ENCODE measurements around the gene BTBD16.

BTBD16 gene

GRCh38 chr10:122352817-122353525 is 81.9 kb downstream of the BTBD16 start:
- TF ChIP-seq SPI1 (IDR thresholded peaks at IDR 0.05; ENCODE audit: low read depth, low read length), result no peak
- no peak for TF ChIP-seq POLR2A (IDR thresholded peaks at IDR 0.05; ENCODE audit: low read depth, low read length)
- no peak for TF ChIP-seq POLR2AphosphoS5 (IDR thresholded peaks at IDR 0.05; ENCODE audit: low read depth, low read length)
- no peak for TF ChIP-seq PAX5 (IDR thresholded peaks at IDR 0.05; ENCODE audit: insufficient read depth, low read length, severe bottlenecking)
- TF ChIP-seq TAF1 (IDR thresholded peaks at IDR 0.05; ENCODE audit: low read depth, low read length), result no peak
- TF ChIP-seq POU2F2 (IDR thresholded peaks at IDR 0.05; ENCODE audit: low read depth, low read length), result no peak
- DNase-seq (ENCODE audit: insufficient read length, low spot score) (no peak), FAIRE-seq (no peak)

- DNase-seq (ENCODE audit: insufficient read length, low spot score) (no peak), FAIRE-seq (no peak)
- TF ChIP-seq POU2F2 (IDR thresholded peaks at IDR 0.05; ENCODE audit: low read depth, low read length), result no peak
- TF ChIP-seq SPI1 (IDR thresholded peaks at IDR 0.05; ENCODE audit: low read depth, low read length), result no peak
- no peak for TF ChIP-seq POLR2AphosphoS5 (IDR thresholded peaks at IDR 0.05; ENCODE audit: low read depth, low read length)
- no peak for TF ChIP-seq POLR2A (IDR thresholded peaks at IDR 0.05; ENCODE audit: low read depth, low read length)
- no peak for TF ChIP-seq TAF1 (IDR thresholded peaks at IDR 0.05; ENCODE audit: low read depth, low read length)
- no peak for TF ChIP-seq PAX5 (IDR thresholded peaks at IDR 0.05; ENCODE audit: insufficient read depth, low read length, severe bottlenecking)
Measured at GRCh38 chr10:122354383-122354782, 83.3 kb downstream of the BTBD16 start.

DNA sequence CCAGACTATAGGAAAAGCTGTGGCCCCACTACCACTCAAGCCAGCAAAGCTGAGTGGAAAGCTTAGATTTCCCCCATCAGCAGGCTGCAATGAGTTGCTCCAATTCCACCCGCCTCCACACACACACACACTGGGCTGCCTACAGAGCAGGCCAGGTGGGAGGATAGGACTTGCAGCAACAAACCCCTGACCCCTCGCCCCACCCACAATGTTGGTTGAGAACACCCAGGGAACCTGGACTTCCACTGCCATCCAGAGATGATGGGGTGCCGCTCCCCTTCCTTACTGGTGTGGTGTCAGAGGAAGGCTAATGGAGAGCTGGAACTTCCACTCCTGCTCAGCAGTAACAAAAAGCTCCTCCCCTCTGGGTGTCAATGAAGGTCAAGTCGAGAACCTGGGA is 86.6 kb downstream of the BTBD16 start:
- TF ChIP-seq PAX5 (IDR thresholded peaks at IDR 0.05; ENCODE audit: insufficient read depth, low read length, severe bottlenecking) (no peak), TAF1 (IDR thresholded peaks at IDR 0.05; ENCODE audit: low read depth, low read length) (no peak), SPI1 (IDR thresholded peaks at IDR 0.05; ENCODE audit: low read depth, low read length) (no peak), POLR2A (IDR thresholded peaks at IDR 0.05; ENCODE audit: low read depth, low read length) (no peak), POLR2AphosphoS5 (IDR thresholded peaks at IDR 0.05; ENCODE audit: low read depth, low read length) (no peak), POU2F2 (IDR thresholded peaks at IDR 0.05; ENCODE audit: low read depth, low read length) (no peak)
- no peak for FAIRE-seq

GRCh38 chr10:122359621-122360020 is 88.5 kb downstream of the BTBD16 start:
- FAIRE-seq, result no peak
- TF ChIP-seq POU2F2 (IDR thresholded peaks at IDR 0.05; ENCODE audit: low read depth, low read length), result no peak
- no peak for TF ChIP-seq POLR2A (IDR thresholded peaks at IDR 0.05; ENCODE audit: low read depth, low read length)
- no peak for TF ChIP-seq PAX5 (IDR thresholded peaks at IDR 0.05; ENCODE audit: insufficient read depth, low read length, severe bottlenecking)
- no peak for TF ChIP-seq TAF1 (IDR thresholded peaks at IDR 0.05; ENCODE audit: low read depth, low read length)
- no peak for TF ChIP-seq POLR2AphosphoS5 (IDR thresholded peaks at IDR 0.05; ENCODE audit: low read depth, low read length)
- no peak for DNase-seq (ENCODE audit: insufficient read length, low spot score)

More for the DNA sequence above, 86.6 kb downstream of the BTBD16 start:
- DNase-seq (ENCODE audit: insufficient read length, low spot score), result no peak

- DNase-seq (ENCODE audit: insufficient read length, low spot score) (no peak), FAIRE-seq (no peak)
- no peak for TF ChIP-seq SPI1 (IDR thresholded peaks at IDR 0.05; ENCODE audit: low read depth, low read length)
Measured at GRCh38 chr10:122361046-122361445, 90.0 kb downstream of the BTBD16 start.

DNA sequence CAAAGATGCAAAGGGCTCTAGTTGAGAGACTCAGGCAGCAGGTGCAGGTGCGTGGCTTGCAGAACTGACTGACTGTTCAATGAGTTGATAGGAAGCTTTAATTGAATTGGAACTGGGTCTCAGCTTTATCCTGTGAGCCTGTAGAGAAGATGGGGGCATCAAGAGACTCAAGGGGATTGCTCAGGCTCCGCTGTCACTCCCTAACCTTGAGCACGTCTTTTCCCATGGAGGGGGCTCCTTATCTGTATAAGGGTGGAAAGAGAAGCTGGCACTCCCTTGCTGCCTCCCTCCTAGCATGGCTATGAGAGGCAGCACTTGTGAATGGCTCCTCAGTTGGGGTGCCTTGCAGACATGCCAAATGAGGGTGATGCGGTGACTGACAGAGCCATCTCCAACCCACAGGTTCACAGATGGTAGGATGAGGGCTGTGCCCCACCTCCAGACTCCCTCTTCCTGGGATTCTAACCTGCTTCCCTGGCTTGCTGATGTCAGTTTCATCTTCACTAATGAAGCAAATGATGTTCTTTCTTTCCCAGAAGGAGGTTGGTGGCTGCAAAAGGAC is 91.0 kb downstream of the BTBD16 start:
- no peak for FAIRE-seq
- DNase-seq (ENCODE audit: insufficient read length, low spot score), result no peak
- no peak for TF ChIP-seq POLR2AphosphoS5 (IDR thresholded peaks at IDR 0.05; ENCODE audit: low read depth, low read length)
- TF ChIP-seq POU2F2 (IDR thresholded peaks at IDR 0.05; ENCODE audit: low read depth, low read length), result no peak
- TF ChIP-seq TAF1 (IDR thresholded peaks at IDR 0.05; ENCODE audit: low read depth, low read length), result no peak
- TF ChIP-seq SPI1 (IDR thresholded peaks at IDR 0.05; ENCODE audit: low read depth, low read length), result no peak
- TF ChIP-seq PAX5 (IDR thresholded peaks at IDR 0.05; ENCODE audit: insufficient read depth, low read length, severe bottlenecking), result no peak
- TF ChIP-seq POLR2A (IDR thresholded peaks at IDR 0.05; ENCODE audit: low read depth, low read length), result no peak

GRCh38 chr10:122362621-122363020 is 91.5 kb downstream of the BTBD16 start:
- TF ChIP-seq POLR2AphosphoS5 (IDR thresholded peaks at IDR 0.05; ENCODE audit: low read depth, low read length) (no peak), POU2F2 (IDR thresholded peaks at IDR 0.05; ENCODE audit: low read depth, low read length) (no peak), POLR2A (IDR thresholded peaks at IDR 0.05; ENCODE audit: low read depth, low read length) (no peak), TAF1 (IDR thresholded peaks at IDR 0.05; ENCODE audit: low read depth, low read length) (no peak), PAX5 (IDR thresholded peaks at IDR 0.05; ENCODE audit: insufficient read depth, low read length, severe bottlenecking) (no peak), SPI1 (IDR thresholded peaks at IDR 0.05; ENCODE audit: low read depth, low read length) (no peak)
- FAIRE-seq (no peak), DNase-seq (ENCODE audit: insufficient read length, low spot score) (no peak)

GRCh38 chr10:122363311-122363710 is 92.2 kb downstream of the BTBD16 start:
- DNase-seq (ENCODE audit: insufficient read length, low spot score), result no peak
- FAIRE-seq, result no peak
- TF ChIP-seq POU2F2 (IDR thresholded peaks at IDR 0.05; ENCODE audit: low read depth, low read length) (no peak), SPI1 (IDR thresholded peaks at IDR 0.05; ENCODE audit: low read depth, low read length) (no peak), POLR2AphosphoS5 (IDR thresholded peaks at IDR 0.05; ENCODE audit: low read depth, low read length) (no peak)

- no peak for DNase-seq (ENCODE audit: insufficient read length, low spot score)
- FAIRE-seq, result no peak
- no peak for TF ChIP-seq SPI1 (IDR thresholded peaks at IDR 0.05; ENCODE audit: low read depth, low read length)
- no peak for TF ChIP-seq TAF1 (IDR thresholded peaks at IDR 0.05; ENCODE audit: low read depth, low read length)
- TF ChIP-seq PAX5 (IDR thresholded peaks at IDR 0.05; ENCODE audit: insufficient read depth, low read length, severe bottlenecking), result no peak
- no peak for TF ChIP-seq POLR2A (IDR thresholded peaks at IDR 0.05; ENCODE audit: low read depth, low read length)
- TF ChIP-seq POLR2AphosphoS5 (IDR thresholded peaks at IDR 0.05; ENCODE audit: low read depth, low read length), result no peak
- no peak for TF ChIP-seq POU2F2 (IDR thresholded peaks at IDR 0.05; ENCODE audit: low read depth, low read length)
Measured at GRCh38 chr10:122363722-122364463, 92.8 kb downstream of the BTBD16 start.
